ENCODE results near the gene TOM1.

DNA sequence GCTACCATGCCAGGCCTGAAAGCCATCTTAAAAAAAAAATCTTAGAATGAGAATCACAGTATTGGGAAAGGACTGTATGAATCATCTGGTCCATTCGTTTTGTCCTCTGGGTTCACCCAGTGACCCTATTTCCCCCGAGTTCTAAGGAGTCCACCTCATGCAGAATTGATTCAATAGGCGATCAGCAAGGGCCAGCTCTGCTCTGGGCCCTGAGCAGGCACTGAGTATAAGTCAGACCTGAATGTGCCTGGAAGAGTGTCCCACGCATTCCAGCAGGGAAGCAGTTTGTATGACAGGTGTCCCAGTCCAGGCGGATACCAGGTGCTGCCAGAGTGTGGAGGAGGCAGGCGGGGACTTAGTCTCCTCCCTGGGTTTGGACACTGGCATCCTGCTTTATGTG is 80.3 kb downstream of the TOM1 start:
- TF ChIP-seq, protein P1, sequence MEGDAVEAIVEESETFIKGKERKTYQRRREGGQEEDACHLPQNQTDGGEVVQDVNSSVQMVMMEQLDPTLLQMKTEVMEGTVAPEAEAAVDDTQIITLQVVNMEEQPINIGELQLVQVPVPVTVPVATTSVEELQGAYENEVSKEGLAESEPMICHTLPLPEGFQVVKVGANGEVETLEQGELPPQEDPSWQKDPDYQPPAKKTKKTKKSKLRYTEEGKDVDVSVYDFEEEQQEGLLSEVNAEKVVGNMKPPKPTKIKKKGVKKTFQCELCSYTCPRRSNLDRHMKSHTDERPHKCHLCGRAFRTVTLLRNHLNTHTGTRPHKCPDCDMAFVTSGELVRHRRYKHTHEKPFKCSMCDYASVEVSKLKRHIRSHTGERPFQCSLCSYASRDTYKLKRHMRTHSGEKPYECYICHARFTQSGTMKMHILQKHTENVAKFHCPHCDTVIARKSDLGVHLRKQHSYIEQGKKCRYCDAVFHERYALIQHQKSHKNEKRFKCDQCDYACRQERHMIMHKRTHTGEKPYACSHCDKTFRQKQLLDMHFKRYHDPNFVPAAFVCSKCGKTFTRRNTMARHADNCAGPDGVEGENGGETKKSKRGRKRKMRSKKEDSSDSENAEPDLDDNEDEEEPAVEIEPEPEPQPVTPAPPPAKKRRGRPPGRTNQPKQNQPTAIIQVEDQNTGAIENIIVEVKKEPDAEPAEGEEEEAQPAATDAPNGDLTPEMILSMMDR (IDR thresholded peaks at IDR 0.05), result no peak
- TF ChIP-seq POLR2A (IDR thresholded peaks at IDR 0.05), result no peak

All from tibial nerve (tissue), 3 donors.